Neural cell (in vitro differentiated cells): Measurements from ENCODE around the gene ATG9B. TPM values are rescaled to one million over a fixed set of nuclear protein-coding genes. Genes with fewer than 3 reads are reported as not detected.

Experiments
- H2AFZ ChIP-seq: fragments of 200-600, 300-800 bp; sonication (generic), shearing (Covaris generic); 2 replicates; pipeline ENCODE4 v1.6.0; 2014; ENCODE audit warnings: low read depth, mild to moderate bottlenecking, antibody characterized with exemption, low read length, moderate library complexity
- H3F3A ChIP-seq: fragments of 200-600 bp; shearing (Covaris generic); 2 replicates; pipeline ENCODE4 v1.6.1; 2016; ENCODE audit warnings: mild to moderate bottlenecking, moderate library complexity, mixed read lengths, antibody characterized with exemption, low read length; ENCODE audit not compliant: insufficient read depth, poor library complexity, severe bottlenecking
- H3K27ac ChIP-seq: fragments of 200-600, 300-800 bp; sonication (generic), shearing (Covaris generic); 2 replicates; pipeline ENCODE4 v1.5.1; 2014; ENCODE audit warnings: mild to moderate bottlenecking, low read length, moderate library complexity
- H3K27me3 ChIP-seq: fragments of 300-800, 200-600 bp; sonication (generic), shearing (Covaris generic); 2 replicates; pipeline ENCODE4 v1.6.0; 2014; ENCODE audit warnings: mild to moderate bottlenecking, low read depth, low read length, moderate library complexity; ENCODE audit not compliant: insufficient read depth
- H3K36me3 ChIP-seq: fragments of 300-800, 200-600 bp; sonication (generic), shearing (Covaris generic); 2 replicates; pipeline ENCODE4 v1.5.1; 2014; ENCODE audit warnings: mild to moderate bottlenecking, antibody characterized with exemption, low read length, moderate library complexity; ENCODE audit not compliant: insufficient read depth
- H3K4me2 ChIP-seq: fragments of 300-800, 200-600 bp; sonication (generic), shearing (Covaris generic); 2 replicates; pipeline ENCODE4 v1.6.0; 2014; ENCODE audit warnings: mild to moderate bottlenecking, low read length
- H3K4me3 ChIP-seq: fragments of 300-800, 200-600 bp; sonication (generic), shearing (Covaris generic); 2 replicates; pipeline ENCODE4 v1.5.1; 2014; ENCODE audit warnings: mild to moderate bottlenecking, low read length, moderate library complexity
- H3K79me2 ChIP-seq: fragments of 200-600 bp; shearing (Covaris generic); replicated peaks from 2 replicates; pipeline ENCODE4 v1.6.0; 2014; ENCODE audit warnings: mild to moderate bottlenecking, low read length, moderate library complexity; ENCODE audit not compliant: insufficient read depth
- H3K9ac ChIP-seq: fragments of 300-800, 200-600 bp; sonication (generic), shearing (Covaris generic); 2 replicates; pipeline ENCODE4 v1.6.1; 2016; ENCODE audit warnings: mild to moderate bottlenecking, low read length, mixed read lengths
- H3K9me2 ChIP-seq: fragments of 200-600 bp; shearing (Covaris generic); 2 replicates; pipeline ENCODE4 v1.6.1; 2016; ENCODE audit warnings: mild to moderate bottlenecking, low read length, mixed read lengths; ENCODE audit not compliant: insufficient read depth
- H3K9me3 ChIP-seq: fragments of 200-600, 300-800 bp; sonication (generic), shearing (Covaris generic); 2 replicates; pipeline ENCODE4 v1.6.1; 2016; ENCODE audit warnings: mild to moderate bottlenecking, mixed run types, low read length, moderate library complexity, mixed read lengths
- H4K20me1 ChIP-seq: fragments of 200-600 bp; shearing (Covaris generic); 2 replicates; pipeline ENCODE4 v1.6.1; 2016; ENCODE audit warnings: mild to moderate bottlenecking, mixed run types; ENCODE audit not compliant: insufficient read depth
- EP300 ChIP-seq: fragments of 450-650 bp; conservative IDR thresholded peaks from 2 replicates; pipeline ENCODE4 v1.6.1; 2014; ENCODE audit warnings: antibody characterized with exemption, mild to moderate bottlenecking, moderate library complexity; ENCODE audit not compliant: poor library complexity, severe bottlenecking
- EZH2 ChIP-seq: fragments of 200-600, 300-800 bp; shearing (Covaris generic), sonication (generic); IDR thresholded peaks from 2 replicates; pipeline ENCODE4 v1.6.1; 2014; ENCODE audit warnings: antibody characterized with exemption, low read length, borderline replicate concordance, mild to moderate bottlenecking; ENCODE audit not compliant: insufficient read depth, poor library complexity, severe bottlenecking
- MXI1 ChIP-seq: fragments of 450-650 bp; conservative IDR thresholded peaks from 2 replicates; pipeline ENCODE4 v1.6.1; 2014; ENCODE audit warnings: antibody characterized with exemption, mild to moderate bottlenecking; ENCODE audit not compliant: poor library complexity, severe bottlenecking
- POLR2AphosphoS5 ChIP-seq: IDR thresholded peaks from 2 replicates; pipeline ENCODE4 v1.6.1; 2012
- RAD21 ChIP-seq: fragments of 450-650 bp; conservative IDR thresholded peaks from 2 replicates; pipeline ENCODE4 v1.6.1; 2014; ENCODE audit warnings: antibody characterized with exemption, mild to moderate bottlenecking, moderate library complexity
- REST ChIP-seq: IDR thresholded peaks from 2 replicates; pipeline ENCODE4 v1.6.1; 2012; ENCODE audit warnings: borderline replicate concordance
- SMC3 ChIP-seq: fragments of 450-650 bp; conservative IDR thresholded peaks from 2 replicates; pipeline ENCODE4 v1.6.1; 2014; ENCODE audit warnings: antibody characterized with exemption, mild to moderate bottlenecking, moderate library complexity; ENCODE audit not compliant: poor library complexity
- TAF1 ChIP-seq: IDR thresholded peaks from 2 replicates; pipeline ENCODE4 v1.6.1; 2012; ENCODE audit warnings: low read depth
- polyA minus RNA-seq: library from RNA; depleted of rRNA, polyadenylated mRNA; stranded (reverse); fragments of >200 nt; gene quantifications from 2 replicates; pipeline ENCODE4 v1.2.3, GENCODE V29; 2014
- polyA plus RNA-seq: library from polyadenylated mRNA; depleted of rRNA; stranded (reverse); fragments of >200 nt; gene quantifications from 2 replicates; pipeline ENCODE4 v1.2.3, GENCODE V29; 2014
- TF ChIP-seq, protein P1 (sequence below): fragments of 450-650 bp; IDR thresholded peaks from 2 replicates; pipeline ENCODE4 v1.5.1; 2014; ENCODE audit warnings: antibody characterized with exemption, mild to moderate bottlenecking, moderate library complexity; ENCODE audit not compliant: poor library complexity, severe bottlenecking

ATG9B gene, protein sequence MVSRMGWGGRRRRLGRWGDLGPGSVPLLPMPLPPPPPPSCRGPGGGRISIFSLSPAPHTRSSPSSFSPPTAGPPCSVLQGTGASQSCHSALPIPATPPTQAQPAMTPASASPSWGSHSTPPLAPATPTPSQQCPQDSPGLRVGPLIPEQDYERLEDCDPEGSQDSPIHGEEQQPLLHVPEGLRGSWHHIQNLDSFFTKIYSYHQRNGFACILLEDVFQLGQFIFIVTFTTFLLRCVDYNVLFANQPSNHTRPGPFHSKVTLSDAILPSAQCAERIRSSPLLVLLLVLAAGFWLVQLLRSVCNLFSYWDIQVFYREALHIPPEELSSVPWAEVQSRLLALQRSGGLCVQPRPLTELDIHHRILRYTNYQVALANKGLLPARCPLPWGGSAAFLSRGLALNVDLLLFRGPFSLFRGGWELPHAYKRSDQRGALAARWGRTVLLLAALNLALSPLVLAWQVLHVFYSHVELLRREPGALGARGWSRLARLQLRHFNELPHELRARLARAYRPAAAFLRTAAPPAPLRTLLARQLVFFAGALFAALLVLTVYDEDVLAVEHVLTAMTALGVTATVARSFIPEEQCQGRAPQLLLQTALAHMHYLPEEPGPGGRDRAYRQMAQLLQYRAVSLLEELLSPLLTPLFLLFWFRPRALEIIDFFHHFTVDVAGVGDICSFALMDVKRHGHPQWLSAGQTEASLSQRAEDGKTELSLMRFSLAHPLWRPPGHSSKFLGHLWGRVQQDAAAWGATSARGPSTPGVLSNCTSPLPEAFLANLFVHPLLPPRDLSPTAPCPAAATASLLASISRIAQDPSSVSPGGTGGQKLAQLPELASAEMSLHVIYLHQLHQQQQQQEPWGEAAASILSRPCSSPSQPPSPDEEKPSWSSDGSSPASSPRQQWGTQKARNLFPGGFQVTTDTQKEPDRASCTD
- polyA plus RNA-seq (1.2 and 1.4 TPM in 2 replicates), polyA minus RNA-seq (0.58 TPM in 1 of 2 replicates, not detected in the other)

DNA sequence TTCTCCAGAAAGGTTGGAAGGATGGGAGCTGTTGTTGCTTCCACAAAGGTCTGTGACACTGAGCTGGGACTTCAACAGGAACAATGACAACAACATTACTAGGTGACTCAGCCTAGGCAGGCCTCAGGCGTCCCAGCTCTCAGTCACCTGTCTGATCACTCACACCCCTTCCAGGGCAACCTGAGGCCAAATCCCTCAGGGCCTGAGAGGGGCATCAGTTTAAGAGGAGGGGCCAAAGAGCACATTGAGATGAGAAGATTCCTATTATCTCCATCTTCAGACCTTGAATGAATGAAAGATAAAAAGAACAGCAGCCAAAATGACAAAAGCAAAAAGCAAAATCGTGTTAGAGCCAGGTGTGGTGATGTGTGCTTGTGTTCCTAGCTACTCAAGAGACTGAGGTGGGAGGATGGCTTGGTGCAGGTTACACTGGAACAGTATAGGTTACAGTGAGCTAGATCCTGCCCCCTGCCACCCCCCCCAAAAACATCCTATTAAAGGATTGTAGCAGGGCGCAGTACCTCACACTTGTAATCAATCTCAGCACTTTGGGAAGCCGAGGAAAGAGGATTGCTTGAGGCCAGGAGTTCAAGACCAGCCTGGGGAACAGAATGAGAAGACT lies at the start of gene ATG9B:
TSS of gene ATG9B (minus strand) at position 60 of the 622 bp plus-strand sequence. CDS start 71 bp downstream, outside the sequence.
- Histone ChIP-seq H3K4me3 (no peak within 1 kb of the TSS), H3K4me2 (no peak within 1 kb of the TSS), H3K27me3 (peaks cover 7% of the 10 kb centered on the region), H3K79me2 (peaks cover 3% of the 10 kb centered on the region), H4K20me1 (no peaks in the 10 kb centered on the region), H2AFZ (no peak within 1 kb of the TSS), H3K36me3 (no peaks in the 10 kb centered on the region), H3F3A (no peaks in the 10 kb centered on the region), H3K9me2 (no peaks in the 10 kb centered on the region), H3K9ac (no peak within 1 kb of the TSS), H3K9me3 (no peaks in the 10 kb centered on the region), H3K27ac (no peak within 1 kb of the TSS)
- TF ChIP-seq RAD21 (no peak), POLR2AphosphoS5 (no peak), REST (no peak), MXI1 (no peak), SMC3 (no peak), EZH2 (no peak), TAF1 (no peak), EP300 (no peak)
- TF ChIP-seq, protein P1, sequence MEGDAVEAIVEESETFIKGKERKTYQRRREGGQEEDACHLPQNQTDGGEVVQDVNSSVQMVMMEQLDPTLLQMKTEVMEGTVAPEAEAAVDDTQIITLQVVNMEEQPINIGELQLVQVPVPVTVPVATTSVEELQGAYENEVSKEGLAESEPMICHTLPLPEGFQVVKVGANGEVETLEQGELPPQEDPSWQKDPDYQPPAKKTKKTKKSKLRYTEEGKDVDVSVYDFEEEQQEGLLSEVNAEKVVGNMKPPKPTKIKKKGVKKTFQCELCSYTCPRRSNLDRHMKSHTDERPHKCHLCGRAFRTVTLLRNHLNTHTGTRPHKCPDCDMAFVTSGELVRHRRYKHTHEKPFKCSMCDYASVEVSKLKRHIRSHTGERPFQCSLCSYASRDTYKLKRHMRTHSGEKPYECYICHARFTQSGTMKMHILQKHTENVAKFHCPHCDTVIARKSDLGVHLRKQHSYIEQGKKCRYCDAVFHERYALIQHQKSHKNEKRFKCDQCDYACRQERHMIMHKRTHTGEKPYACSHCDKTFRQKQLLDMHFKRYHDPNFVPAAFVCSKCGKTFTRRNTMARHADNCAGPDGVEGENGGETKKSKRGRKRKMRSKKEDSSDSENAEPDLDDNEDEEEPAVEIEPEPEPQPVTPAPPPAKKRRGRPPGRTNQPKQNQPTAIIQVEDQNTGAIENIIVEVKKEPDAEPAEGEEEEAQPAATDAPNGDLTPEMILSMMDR: no peak

DNA sequence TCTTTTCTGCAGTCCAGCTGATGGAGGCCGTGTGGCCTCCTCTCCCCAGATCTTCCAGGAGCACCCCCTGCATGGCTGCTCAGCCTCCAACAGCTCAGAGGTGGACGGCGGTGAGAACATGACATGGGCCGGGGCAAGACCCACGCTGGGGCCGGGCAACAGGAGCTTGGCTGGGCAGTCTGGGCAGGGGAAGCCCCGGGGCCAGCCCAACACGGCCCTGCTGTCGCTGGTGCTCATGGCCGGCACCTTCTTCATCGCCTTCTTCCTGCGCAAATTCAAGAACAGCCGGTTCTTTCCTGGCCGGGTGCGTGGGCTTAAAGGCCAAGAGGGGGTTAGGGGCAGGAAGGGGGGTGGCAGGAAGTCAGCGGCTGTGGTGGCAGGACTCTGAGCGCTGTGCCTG lies 49.7 kb upstream of the ATG9B start:
- Histone ChIP-seq H3K27me3 (no peaks in the 10 kb centered on the region), H4K20me1 (no peaks in the 10 kb centered on the region), H3F3A (no peaks in the 10 kb centered on the region), H3K27ac (no peak overlapping the region), H3K36me3 (no peaks in the 10 kb centered on the region), H3K9me2 (no peaks in the 10 kb centered on the region), H3K9me3 (no peaks in the 10 kb centered on the region), H3K9ac (no peak overlapping the region), H3K4me3 (no peak overlapping the region), H3K79me2 (no peaks in the 10 kb centered on the region), H3K4me2 (no peak overlapping the region), H2AFZ (no peak overlapping the region)
- no peak for TF ChIP-seq REST
- TF ChIP-seq RAD21: no peak
- TF ChIP-seq EP300: no peak
- no peak for TF ChIP-seq TAF1
- TF ChIP-seq EZH2: no peak
- no peak for TF ChIP-seq SMC3
- TF ChIP-seq, protein P1: no peak
- no peak for TF ChIP-seq POLR2AphosphoS5
- TF ChIP-seq MXI1: no peak
